HG03575 (cell line): Measurements from ENCODE around the gene CFAP52.
"Not testable (repeated sequence)": the region's sequence is repeated elsewhere in the genome, so short reads cannot be mapped to it uniquely, and the experiment has no call there.

Experiments used
- ATAC-seq: cut with Tn5 transposase; IDR thresholded peaks from one replicate; pipeline ENCODE4 v1.9.1; 2021; ENCODE audit not compliant: unreplicated experiment, insufficient number of reproducible peaks, low FRiP score; ENCODE audit errors: extremely low read depth

CFAP52 gene

DNA sequence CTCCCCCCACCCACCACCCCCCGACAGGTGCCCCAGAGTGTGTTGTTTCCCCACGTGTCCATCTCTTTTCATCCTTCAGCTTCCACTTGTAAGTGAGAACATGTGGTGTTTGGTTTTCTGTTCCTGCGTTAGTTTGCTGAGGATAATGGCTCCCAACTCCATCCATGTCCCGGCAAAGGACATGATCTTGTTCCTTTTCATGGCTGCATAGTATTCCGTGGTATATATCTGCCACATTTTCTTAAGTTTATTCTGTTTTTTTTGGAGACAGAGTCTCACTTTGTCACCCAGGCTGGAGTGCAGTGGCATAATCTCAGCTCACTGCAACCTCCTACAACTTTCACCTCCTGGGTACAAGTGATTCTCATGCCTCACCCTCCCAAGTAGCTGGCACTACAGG lies 63.9 kb downstream of the CFAP52 start:
- ATAC-seq: not testable (repeated sequence)

DNA sequence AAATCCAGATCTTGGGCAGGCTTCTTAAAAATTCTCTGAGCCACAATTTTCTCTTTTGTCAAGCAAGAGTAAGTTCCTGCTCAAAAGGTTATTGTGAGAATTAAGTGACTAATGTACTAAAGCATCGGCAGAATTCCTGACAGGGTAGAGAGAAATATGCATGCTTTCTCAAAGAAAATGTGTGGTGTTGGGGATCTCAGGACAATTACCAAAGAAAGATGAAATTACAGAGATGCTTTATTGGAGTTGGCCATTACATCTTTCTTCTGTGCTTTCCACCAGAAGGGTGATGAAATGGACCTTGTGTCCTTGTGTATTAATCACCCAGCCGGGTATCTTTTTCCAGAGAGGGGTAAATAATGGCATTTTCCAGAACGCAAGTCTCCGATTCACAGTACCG lies 67.2 kb downstream of the CFAP52 start:
- no peak for ATAC-seq

DNA sequence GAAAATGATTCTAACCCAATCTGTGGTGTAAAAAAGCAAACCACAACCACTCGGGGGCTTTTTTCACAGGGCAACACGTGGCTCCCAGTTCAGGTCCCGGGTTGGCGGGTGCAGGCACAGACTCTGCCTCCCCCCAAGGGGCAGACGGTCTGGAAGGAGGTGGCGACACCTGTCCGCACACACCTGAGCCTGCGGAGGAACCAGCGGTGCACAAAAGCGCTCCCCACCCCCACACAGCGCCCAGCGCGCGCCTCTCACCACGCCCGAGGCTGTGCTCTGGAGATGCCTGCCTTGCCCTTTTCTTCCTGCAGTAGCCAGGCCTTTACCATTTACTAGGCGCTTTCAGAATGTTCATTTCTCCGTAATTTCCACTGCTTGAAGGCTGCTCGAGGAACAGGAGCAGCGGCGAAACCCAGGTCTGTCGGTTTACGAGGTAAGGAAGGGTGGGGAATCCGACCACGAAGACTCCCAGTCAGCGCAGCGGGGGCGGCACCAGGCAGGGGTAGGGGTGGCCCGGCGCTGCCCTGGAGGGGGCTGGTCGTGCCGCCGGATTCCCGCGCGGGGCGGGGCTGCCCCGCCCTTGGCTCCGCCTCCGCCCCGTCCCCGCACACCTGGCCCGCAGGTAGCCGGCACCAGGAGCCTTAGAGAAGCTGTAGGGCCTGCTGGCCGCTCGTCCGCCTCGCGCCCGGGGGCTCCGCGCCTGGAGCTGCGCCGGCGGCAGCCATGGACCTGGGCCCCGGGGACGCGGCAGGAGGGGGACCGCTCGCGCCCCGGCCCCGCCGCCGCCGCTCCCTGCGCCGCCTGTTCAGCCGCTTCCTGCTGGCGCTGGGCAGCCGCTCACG lies 68.7 kb downstream of the CFAP52 start, which contains the start of gene USP43:
Gene USP43 (plus strand): TSS at position 608 of the 842 bp plus-strand sequence. CDS start 116 bp downstream, at position 724.
- no peak for ATAC-seq

DNA sequence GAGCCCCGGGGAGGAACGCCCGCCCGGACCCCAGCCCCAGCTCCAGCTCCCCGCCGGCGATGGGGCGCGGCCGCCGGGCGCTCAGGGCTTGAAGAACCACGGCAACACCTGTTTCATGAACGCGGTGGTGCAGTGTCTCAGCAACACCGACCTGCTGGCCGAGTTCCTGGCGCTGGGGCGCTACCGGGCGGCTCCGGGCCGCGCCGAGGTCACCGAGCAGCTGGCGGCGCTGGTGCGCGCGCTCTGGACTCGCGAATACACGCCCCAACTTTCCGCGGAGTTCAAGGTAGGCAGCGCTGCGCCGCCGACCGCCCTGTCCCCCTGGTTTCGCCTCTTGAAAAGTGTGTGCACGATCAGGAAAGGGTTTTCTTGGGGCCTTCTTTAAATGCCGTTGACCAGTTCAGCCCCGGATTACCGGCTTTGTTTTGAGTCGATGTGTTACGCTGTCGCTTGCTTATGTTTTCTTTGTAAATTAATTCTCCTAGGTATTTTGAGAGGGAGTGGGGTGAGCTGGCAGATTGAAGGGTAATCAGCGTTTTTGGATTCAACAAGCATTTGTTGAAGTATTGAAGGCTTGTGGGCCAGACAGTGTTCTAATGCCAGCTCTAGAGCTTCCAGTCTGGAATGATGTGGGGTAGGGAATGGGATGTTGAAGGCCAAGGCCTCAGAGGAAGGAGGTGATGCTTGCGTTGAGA lies 69.6 kb downstream of the CFAP52 start:
- ATAC-seq: no peak

DNA sequence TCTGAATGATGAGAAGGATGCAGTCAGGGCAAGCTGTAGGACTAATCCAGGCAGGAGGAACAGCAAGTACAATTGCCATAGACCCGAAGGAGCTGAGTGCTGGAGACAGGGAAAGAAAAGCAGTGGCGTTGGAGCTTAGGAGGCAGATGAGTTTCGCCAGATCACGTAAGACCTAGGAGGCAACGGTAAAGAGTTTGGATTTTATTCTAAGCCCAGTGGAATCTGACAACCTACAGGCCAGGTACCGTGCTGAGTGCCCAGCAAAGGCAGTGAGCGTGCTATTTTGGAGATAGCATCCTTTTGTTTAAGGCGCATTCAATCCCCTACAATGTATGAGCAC lies 70.1 kb downstream of the CFAP52 start:
- no peak for ATAC-seq

DNA sequence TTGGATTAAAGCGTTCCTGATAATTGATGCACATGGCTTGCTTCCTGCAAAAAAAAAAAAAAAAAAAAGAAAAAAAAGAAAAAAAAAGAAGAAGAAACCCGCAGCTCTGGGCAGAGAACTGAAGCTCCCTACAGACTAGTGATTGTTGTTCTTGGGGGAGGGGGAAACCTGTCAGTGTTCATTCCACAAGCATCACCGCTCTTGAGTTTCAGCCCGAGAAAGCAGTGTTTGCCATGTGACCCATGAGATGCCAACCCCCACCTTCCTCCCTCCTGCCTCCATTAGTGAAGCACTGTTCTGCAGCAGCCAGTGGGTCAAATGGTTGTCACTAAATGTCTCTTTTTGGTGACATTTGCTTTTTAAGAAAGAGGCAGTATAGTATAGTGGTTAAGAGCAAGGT lies 70.6 kb downstream of the CFAP52 start:
- ATAC-seq: no peak

DNA sequence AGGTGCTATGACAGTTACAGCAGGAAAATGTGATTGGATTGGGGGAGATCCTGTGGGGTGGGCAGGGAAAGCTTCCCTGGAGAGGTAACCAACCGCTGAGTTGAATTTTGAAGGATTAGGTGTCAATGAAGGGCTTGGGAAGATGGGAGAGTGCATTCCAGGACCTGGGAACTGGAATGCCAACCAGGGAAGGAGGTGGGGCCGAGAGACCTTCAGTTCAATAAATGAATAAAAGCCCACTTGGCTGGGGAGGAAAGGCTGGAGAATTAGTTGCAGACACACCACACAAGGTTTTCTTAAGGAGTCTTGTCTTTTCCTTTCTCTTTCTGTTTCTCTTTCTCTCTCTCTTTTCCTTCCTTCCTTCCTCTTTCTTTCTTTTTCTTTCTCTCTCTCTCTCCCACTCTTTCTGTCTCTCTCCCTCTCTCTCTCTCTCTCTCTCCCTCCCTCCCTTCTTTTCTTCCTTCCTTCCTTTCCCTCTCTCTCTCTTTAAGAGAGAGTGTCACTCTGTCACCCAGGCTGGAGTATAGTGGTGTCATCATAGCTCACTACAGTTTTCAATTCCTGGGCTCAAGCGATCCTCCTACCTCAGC lies 72.2 kb downstream of the CFAP52 start:
- ATAC-seq: no peak

DNA sequence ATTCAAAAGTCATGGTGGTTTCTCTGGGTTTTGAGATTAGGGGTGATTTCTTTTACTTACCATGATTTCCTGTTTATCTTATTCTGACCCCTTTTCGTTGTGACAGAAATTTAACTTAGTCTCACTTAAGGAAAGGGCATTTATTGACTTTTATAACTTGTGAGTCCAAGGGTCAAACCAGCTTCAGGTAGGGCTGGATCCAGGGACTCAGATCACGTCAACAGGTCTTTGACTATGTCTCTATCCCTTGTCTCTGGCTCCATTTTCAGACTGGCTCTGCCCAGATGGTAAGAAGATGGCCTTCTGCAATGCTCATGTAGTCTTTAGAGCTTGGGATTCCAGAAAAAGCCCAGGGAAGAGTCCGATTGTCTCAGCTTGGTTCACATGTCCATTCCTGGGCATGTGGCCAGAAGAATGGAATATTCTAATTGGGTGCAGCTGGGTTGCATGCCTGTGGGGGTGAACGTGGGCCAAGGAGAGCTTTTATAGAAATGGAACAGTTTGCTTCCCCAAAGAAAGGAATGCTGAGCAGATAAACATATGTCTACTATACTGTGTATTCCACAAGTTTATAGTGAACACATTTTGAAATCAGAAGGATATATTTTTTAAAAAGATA lies 82.3 kb downstream of the CFAP52 start:
- ATAC-seq: no peak

DNA sequence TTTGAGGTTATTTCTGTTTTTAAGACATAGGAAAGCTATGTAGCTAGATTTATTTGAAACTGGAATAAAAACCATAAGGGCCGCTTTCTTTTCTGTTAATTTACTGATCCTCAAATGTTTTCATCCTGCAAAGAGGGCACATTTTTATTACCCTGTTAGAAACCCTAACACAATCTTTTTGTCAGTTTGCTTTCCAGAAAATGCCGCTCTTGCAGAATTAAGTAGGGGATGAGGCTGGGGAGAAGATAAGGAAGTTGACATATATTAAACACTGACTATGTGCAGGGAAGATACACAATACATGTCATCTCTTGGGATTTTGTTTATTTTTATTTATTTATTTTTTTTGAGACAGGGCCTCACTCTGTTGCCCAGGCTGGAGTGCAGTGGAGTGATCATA lies 84.6 kb downstream of the CFAP52 start:
- ATAC-seq: no peak

DNA sequence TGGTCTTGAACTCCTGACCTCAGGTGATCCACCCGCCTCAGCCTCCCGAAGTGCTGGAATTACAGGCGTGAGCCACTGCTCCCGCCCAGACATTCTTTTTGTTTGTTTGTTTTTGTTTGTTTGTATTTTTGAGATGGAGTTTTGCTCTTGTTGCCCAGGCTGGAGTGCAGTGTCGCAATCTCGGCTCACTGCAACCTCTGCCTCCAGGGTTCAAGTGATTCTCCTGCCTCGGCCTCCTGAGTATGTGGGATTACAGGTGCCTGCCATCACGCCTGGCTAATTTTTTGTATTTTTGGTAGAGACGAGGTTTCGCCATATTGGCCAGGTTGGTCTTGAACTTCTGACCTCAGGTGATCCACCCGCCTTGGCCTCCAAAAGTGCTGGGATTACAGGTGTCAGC lies 87.1 kb downstream of the CFAP52 start:
- ATAC-seq: not testable (repeated sequence)

DNA sequence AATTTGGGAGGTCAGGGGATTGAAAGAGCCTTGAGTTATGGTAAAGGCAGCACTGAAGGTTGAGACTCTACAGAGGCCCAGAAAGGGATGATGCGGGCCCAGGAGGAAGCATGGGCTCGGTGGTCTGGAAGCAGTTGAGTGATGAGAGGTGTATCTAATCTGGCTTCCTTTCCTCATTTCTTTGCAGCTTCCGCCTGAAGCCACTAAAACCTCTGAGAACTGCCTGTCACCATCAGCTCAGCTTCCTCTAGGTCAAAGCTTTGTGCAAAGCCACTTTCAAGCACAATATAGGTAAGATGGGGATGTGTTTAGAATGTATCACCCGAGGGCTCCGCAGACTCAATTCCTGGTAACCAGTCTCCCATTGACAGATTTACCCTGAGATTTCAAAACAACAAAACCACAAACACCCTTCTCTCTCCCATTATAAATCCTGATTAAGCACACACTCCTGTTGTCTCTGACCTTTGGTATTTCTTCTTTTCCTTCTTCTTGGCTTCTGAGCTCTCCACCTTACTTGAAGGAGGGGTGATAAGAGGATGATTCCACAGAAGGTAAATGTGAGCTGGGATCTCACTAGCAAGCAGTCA lies 90.1 kb downstream of the CFAP52 start:
- no peak for ATAC-seq

DNA sequence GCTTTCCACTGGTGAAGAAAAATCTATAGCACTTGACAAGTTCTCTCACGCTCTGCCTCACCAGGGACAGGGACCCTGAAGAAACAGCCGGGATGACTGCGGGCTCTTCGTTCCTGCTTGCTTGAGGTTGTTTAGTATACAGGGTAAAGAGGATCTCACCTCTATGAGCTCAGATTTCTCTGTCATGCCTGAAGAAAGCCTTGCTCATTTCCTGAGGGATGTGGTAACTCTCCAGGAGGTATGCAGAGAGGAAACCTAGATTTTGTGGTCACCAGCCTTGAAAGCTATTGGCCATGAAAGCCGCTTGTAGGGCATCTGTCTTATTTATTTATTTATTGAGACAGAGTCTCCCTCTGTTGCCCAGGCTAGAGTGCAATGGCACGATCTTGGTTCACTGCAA lies 92.1 kb downstream of the CFAP52 start:
- ATAC-seq: no peak

DNA sequence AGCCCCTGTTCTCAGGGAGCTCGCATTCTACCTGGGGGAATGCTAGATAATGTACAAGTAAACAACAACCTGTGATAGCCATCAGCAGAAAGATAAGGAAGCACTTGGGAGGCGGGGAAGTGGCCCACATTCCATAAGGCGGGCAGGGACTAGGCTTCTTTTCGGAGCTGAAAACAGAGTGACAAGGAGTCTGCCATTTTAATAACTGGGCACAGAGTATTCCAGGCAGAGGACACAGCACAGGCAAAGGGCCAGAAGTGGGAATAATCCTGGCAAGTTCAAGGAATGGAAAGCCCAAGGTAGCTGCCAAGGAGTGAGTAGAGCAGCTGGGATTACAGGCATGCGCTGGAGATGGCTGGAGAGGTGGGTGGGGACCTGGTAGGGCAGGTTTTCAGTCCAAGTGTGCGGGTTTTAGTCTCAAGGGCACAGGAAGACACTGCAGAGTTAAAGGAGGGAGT lies 93.1 kb downstream of the CFAP52 start:
- ATAC-seq: no peak

DNA sequence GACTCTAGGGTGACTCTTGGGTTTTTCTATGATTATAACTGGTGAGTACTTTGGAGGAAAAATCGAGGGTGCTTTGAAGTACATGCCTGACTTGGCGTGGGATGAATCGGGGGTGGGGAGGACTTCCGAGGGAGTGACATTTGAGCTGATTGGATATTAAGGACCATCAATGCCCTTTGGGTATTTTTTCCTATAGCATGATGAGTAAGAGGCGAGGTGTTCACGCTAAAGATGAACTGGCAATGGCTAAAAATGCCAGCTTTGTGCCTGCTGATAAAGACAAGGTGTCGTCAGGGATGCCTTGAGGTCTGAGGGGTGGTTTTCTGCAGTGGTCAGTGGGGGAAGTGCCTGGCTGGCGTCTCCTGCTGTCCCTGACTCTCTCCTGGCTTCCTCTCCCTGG lies 94.2 kb downstream of the CFAP52 start:
- ATAC-seq: no peak

DNA sequence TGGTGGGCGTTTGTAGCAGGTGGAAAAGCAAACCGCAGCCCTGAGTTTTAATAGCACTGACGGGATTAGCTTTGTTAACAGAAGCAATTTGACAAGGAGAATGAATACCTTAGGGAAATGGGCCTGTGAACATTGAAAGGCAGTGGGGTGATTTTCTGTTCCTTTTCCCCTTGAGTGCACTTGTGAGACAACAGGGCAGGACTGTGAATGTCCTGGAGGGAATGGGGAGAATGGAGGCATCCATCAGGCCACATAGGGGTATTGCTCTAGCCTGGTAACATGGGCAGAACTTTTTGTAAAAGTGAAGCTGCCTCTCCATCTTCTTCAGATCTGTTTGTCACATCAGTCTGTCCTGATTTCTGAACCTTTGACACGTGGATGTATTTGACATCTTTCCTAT lies 95.1 kb downstream of the CFAP52 start:
- no peak for ATAC-seq

DNA sequence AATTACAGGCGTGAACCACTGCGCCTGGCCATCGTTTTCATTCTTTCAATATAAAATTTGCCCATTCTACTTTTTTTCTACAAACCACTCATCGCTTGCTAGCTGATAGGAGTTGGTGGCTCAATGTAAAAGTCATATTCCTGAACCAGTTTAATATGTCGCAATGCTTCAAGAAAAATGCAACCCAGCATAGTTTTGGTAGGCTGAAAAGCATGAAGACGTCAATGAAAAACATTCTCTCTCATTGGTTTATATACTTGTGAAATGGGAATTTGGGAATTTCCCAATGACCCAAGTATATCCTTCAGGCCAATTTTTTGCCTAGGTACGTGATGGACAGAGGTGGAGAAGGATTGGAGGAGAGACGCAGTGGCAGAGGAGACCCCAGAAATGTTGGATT lies 95.8 kb downstream of the CFAP52 start:
- ATAC-seq: no peak

DNA sequence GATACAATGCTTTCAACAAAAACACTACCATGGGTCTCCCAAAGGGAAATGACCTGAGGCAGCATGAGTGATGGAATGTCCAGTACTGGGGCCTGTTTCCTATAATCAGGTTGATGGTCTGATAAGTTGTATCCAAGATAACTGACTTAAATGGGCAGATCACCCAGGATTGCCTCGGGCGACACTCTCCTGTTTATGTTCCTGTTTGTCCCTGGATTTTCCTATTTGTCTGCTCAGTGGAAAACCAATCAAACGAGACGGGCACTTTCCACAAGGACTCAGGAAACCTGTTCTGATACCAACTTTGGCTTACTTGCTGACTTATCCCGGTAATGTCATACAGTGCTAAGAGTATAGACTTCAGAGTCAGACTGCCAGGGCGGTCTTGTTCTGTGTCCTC lies 96.2 kb downstream of the CFAP52 start:
- no peak for ATAC-seq

DNA sequence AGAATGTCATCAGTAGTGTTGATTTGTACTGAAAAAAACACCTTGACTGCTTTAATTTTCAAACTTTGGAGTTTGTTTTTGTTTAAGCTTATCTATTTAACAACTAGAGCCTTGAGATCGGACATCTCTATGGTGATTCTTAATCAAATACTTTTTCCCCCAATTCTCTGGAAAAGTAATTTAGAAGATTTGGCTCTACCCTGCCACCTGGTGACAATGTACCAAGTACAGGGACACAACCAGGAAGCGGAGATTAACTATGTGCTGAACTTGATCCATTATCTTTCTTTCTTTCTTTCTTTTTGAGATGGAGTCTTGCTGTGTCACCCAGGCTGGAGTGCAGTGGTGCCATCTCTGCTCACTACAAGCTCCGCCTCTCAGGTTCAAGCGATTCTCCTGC lies 99.6 kb downstream of the CFAP52 start:
- ATAC-seq: no peak

DNA sequence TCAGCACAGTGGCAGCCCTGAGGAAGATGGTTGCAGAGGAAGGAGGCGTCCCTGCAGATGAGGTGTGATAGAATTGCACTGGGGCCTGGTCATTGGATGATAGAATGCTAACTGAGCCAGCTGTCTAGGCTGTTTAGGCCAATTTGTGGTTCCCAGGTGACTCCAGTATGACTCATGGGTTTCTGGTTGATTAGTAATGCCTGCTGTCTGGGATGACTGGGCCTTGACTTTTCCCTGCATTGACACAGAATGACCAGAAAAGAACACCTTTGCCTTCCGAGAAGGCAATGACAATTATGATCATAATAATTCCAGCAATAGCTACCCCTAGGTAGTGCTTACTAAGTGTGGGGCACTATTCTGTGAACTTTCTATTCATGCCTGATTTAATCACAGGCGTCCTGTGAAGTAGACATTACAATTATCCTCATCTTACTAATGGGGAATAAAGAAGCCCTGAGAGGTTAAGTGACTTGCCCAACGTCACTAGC lies 100.4 kb downstream of the CFAP52 start:
- ATAC-seq: no peak
